GM10248 (cell line): ENCODE results near the gene USB1.

Experiments used
- CTCF ChIA-PET: fragments of 300-600 bp; sonication (Branson Sonifier 250); formaldehyde crosslinking; extraction: SDS; loops from one replicate; lab custom pipeline; 2021; ENCODE audit warnings: antibody characterized with exemption; lab: Yijun Ruan, JAX
- POLR2A ChIA-PET: fragments of 350-650 bp; sonication (Branson Sonifier 250); formaldehyde crosslinking; extraction: SDS; loops from one replicate; lab custom pipeline; 2020; ENCODE audit warnings: antibody characterized with exemption; lab: Yijun Ruan, JAX
- DNase-seq: peaks from one replicate; pipeline ENCODE4 v3.0.0; 2012; ENCODE audit errors: extremely low spot score
- CTCF ChIP-seq: IDR thresholded peaks from 2 replicates; pipeline ENCODE4 v1.5.1; 2012; ENCODE audit warnings: mild to moderate bottlenecking, low read depth; ENCODE audit errors: extremely low read depth, missing control alignments, control extremely low read depth

USB1 gene

GRCh38 chr16:58027916-58028455 is 26.8 kb downstream of the USB1 start:
- no peak for TF ChIP-seq CTCF
- no peak for DNase-seq
- ChIA-PET POLR2A (no interaction called here), CTCF (interaction anchor here (1.1 to 1.9 kb wide), 2 partner anchors 9 kb away, joined by 4 to 6 read pairs; no protein-coding TSS in a partner anchor)

GRCh38 chr16:58028541-58029070 is 27.4 kb downstream of the USB1 start:
- POLR2A ChIA-PET: no interaction called here
- TF ChIP-seq CTCF: no peak
- DNase-seq: no peak
- CTCF ChIA-PET: interaction anchor here (1.1 to 1.9 kb wide), 2 partner anchors 8 to 9 kb away, joined by 4 to 6 read pairs; no protein-coding TSS in a partner anchor

- POLR2A ChIA-PET: no interaction called here
- no peak for TF ChIP-seq CTCF
- CTCF ChIA-PET: no interaction called here
- no peak for DNase-seq
These were observed 28.2 kb downstream of the USB1 start for GRCh38 chr16:58029410-58029809.

- TF ChIP-seq CTCF: no peak
- CTCF ChIA-PET: interaction anchor here (2.0 kb wide), 1 partner anchor 50 kb away, joined by 4 read pairs; no protein-coding TSS in a partner anchor
- POLR2A ChIA-PET: no interaction called here
- no peak for DNase-seq
These were observed 29.1 kb downstream of the USB1 start for GRCh38 chr16:58030136-58030840.

DNA sequence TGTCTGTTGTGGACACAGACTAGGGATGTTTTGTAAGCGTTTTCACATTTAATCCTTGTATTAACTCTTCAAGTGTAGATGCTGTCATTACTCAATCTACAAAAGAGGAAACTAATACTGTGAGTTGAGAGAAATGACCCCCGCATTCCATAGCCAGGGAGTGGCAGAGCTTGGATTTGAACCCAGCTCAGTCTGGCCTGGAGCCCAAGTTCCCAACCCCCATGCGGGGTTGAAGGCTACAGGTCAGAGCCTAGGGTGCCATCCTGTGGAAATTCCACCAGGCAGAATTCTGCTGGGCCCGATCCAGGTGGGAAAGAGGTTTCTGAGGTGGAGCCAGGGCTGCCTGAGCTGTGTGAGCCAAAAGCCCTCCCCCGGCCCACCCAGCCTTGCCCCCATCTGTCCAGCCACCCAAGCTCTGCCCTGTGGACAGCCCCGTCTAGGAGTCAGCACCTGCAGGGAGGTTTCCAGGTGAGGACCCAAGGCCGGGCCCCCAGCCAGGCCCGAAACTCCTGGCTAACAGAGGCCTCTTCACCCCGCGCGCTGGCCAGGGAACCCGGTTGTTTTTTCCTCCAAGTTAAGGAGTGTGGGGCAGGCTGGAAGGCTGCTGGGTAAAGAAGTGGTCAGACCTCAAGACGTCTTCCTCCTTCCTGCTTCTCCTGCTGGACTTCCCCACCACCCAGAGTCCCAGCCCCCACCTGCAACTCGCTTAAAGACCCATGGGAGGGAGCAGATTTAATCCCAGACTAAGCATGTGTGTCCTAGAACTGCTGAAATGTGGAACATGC is 30.0 kb downstream of the USB1 start:
- no peak for DNase-seq
- ChIA-PET POLR2A (no interaction called here), CTCF (interaction anchor here (2.0 to 2.2 kb wide), 2 partner anchors 51 to 130 kb away, joined by 4 to 8 read pairs; no protein-coding TSS in a partner anchor)
- no peak for TF ChIP-seq CTCF

- DNase-seq: no peak
- TF ChIP-seq CTCF: no peak
- ChIA-PET CTCF (interaction anchor here (0.8 to 2.2 kb wide), 5 partner anchors 17 to 304 kb away, joined by 3 to 8 read pairs (median 3); no protein-coding TSS in a partner anchor), POLR2A (no interaction called here)
These were observed 31.6 kb downstream of the USB1 start for GRCh38 chr16:58032710-58033293.
